SK-N-SH (cell line): ENCODE results near the gene CERS6.

Source experiments
- POLR2AphosphoS5 ChIP-seq: IDR thresholded peaks from 2 replicates; pipeline ENCODE4 v1.6.1; 2012; ENCODE audit warnings: low read depth, low read length
- TAF1 ChIP-seq: IDR thresholded peaks from 2 replicates; pipeline ENCODE4 v1.6.1; 2012; ENCODE audit warnings: low read depth, mild to moderate bottlenecking, low read length, moderate library complexity, borderline replicate concordance
- TF ChIP-seq, protein P1 (sequence below): fragments of 200-600 bp; sonication (generic); IDR thresholded peaks from 2 replicates; pipeline ENCODE4 v1.6.1; 2017; ENCODE audit warnings: antibody characterized with exemption, mild to moderate bottlenecking, moderate library complexity

DNA sequence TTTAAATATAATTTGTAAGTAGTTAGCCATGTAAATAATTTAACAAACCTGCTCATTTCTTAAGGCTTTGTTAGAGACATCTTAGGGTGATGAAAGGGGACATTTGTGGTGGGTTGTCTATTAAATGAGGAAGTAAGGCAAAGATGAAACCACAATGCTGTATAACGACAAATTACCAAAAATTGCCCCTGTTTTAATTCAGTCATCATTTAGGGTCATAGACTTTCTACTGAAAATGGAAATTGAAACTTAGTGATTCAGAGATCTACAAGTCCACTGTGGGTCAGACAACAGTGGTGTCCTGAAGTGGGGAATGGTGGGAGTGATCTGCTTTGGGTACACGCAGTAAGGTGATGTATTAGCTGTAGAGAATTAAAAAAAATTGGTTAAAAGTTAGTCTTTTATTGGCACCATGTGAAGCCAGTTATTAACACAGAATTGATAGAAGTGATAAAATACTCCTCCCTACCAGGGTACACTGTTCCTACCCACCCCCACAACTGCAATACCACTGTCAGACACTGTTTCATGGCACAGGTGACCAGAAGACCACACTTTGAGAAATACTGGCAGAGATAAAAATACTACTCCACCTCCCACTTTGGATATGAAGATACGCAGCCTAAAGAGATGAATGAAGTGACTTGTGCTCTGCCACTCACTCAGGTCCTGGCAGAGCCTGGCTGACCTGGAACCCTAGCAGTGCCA lies 13.4 kb downstream of the CERS6 start:
- TF ChIP-seq, protein P1, sequence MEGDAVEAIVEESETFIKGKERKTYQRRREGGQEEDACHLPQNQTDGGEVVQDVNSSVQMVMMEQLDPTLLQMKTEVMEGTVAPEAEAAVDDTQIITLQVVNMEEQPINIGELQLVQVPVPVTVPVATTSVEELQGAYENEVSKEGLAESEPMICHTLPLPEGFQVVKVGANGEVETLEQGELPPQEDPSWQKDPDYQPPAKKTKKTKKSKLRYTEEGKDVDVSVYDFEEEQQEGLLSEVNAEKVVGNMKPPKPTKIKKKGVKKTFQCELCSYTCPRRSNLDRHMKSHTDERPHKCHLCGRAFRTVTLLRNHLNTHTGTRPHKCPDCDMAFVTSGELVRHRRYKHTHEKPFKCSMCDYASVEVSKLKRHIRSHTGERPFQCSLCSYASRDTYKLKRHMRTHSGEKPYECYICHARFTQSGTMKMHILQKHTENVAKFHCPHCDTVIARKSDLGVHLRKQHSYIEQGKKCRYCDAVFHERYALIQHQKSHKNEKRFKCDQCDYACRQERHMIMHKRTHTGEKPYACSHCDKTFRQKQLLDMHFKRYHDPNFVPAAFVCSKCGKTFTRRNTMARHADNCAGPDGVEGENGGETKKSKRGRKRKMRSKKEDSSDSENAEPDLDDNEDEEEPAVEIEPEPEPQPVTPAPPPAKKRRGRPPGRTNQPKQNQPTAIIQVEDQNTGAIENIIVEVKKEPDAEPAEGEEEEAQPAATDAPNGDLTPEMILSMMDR, result no peak
- TF ChIP-seq POLR2AphosphoS5, result no peak
- no peak for TF ChIP-seq TAF1
